ENCODE measurements around the gene MGMT. TPM values are rescaled to one million over a fixed set of nuclear protein-coding genes. Genes with fewer than 3 reads are reported as not detected.

The MGMT gene
- polyA plus RNA-seq, 1 donor: 13.9 TPM

- no peak for DNase-seq (ENCODE audit: low read depth)
Observed at GRCh38 chr10:129759214-129760002, 292.4 kb downstream of the MGMT start.

- no peak for DNase-seq (ENCODE audit: low read depth)
Observed at GRCh38 chr10:129760003-129760315, 292.9 kb downstream of the MGMT start.

GRCh38 chr10:129760416-129760815 is 293.4 kb downstream of the MGMT start:
- no peak for DNase-seq (ENCODE audit: low read depth)

GRCh38 chr10:129761197-129761972 is 294.3 kb downstream of the MGMT start:
- DNase-seq (ENCODE audit: low read depth): no peak

GRCh38 chr10:129761981-129762956 is 295.2 kb downstream of the MGMT start:
- no peak for DNase-seq (ENCODE audit: low read depth)

- no peak for DNase-seq (ENCODE audit: low read depth)
Observed at GRCh38 chr10:129764011-129764900, 297.2 kb downstream of the MGMT start.

- no peak for DNase-seq (ENCODE audit: low read depth)
Observed at GRCh38 chr10:129764901-129765663, 298.0 kb downstream of the MGMT start.

GRCh38 chr10:129765664-129766550 is 298.9 kb downstream of the MGMT start:
- DNase-seq (ENCODE audit: low read depth): no peak

- DNase-seq (ENCODE audit: low read depth): no peak
Observed at GRCh38 chr10:129766611-129767550, 299.8 kb downstream of the MGMT start.

- no peak for DNase-seq (ENCODE audit: low read depth)
Observed at GRCh38 chr10:129767751-129768150, 300.7 kb downstream of the MGMT start.

- DNase-seq (ENCODE audit: low read depth): no peak
Observed at GRCh38 chr10:129768437-129769355, 301.7 kb downstream of the MGMT start.

GRCh38 chr10:129769381-129770116 is 302.5 kb downstream of the MGMT start:
- no peak for DNase-seq (ENCODE audit: low read depth)

- DNase-seq (ENCODE audit: low read depth): no peak
Observed at GRCh38 chr10:129770286-129770685, 303.2 kb downstream of the MGMT start.

- DNase-seq (ENCODE audit: low read depth): no peak
Observed at GRCh38 chr10:129771024-129771423, 304.0 kb downstream of the MGMT start.

GRCh38 chr10:129771576-129771975 is 304.5 kb downstream of the MGMT start:
- no peak for DNase-seq (ENCODE audit: low read depth)

GRCh38 chr10:129771991-129772431 is 305.0 kb downstream of the MGMT start:
- DNase-seq (ENCODE audit: low read depth): no peak

Data from forelimb muscle (tissue), 1 donor.